ENCODE results near the gene HSPA8.

The HSPA8 gene

GRCh38 chr11:123046473-123047259 lies 15.3 kb downstream of the HSPA8 start:
- DNase-seq = no peak

- DNase-seq = no peak
Measured at GRCh38 chr11:123045101-123045500, 16.8 kb downstream of the HSPA8 start.

GRCh38 chr11:123041185-123041584 lies 20.8 kb downstream of the HSPA8 start:
- no peak for DNase-seq

- DNase-seq = no peak
Measured at GRCh38 chr11:123040111-123040432, 21.9 kb downstream of the HSPA8 start.

GRCh38 chr11:123035831-123036230 lies 26.1 kb downstream of the HSPA8 start:
- no peak for DNase-seq

GRCh38 chr11:123034597-123034996 lies 27.3 kb downstream of the HSPA8 start:
- no peak for DNase-seq

- DNase-seq = peak in 1 of 2 experiments; percentile 22
Measured at GRCh38 chr11:123033895-123034294, 28.0 kb downstream of the HSPA8 start.

GRCh38 chr11:123030517-123030916 lies 31.4 kb downstream of the HSPA8 start:
- DNase-seq = no peak

- DNase-seq = peak; percentile 9 to 32
Measured at GRCh38 chr11:123020968-123021367, 41.0 kb downstream of the HSPA8 start.

GRCh38 chr11:123018702-123019101 lies 43.2 kb downstream of the HSPA8 start:
- no peak for DNase-seq

- DNase-seq = no peak
Measured at GRCh38 chr11:123011510-123011909, 50.4 kb downstream of the HSPA8 start.

All from activated CD4-positive, alpha-beta T cell treated with anti-CD3 and anti-CD28 coated beads, Interleukin-2, amount 50 U/mL, for 48 hours (primary cell).